ENCODE results near the gene TAF4.

TAF4 gene

DNA sequence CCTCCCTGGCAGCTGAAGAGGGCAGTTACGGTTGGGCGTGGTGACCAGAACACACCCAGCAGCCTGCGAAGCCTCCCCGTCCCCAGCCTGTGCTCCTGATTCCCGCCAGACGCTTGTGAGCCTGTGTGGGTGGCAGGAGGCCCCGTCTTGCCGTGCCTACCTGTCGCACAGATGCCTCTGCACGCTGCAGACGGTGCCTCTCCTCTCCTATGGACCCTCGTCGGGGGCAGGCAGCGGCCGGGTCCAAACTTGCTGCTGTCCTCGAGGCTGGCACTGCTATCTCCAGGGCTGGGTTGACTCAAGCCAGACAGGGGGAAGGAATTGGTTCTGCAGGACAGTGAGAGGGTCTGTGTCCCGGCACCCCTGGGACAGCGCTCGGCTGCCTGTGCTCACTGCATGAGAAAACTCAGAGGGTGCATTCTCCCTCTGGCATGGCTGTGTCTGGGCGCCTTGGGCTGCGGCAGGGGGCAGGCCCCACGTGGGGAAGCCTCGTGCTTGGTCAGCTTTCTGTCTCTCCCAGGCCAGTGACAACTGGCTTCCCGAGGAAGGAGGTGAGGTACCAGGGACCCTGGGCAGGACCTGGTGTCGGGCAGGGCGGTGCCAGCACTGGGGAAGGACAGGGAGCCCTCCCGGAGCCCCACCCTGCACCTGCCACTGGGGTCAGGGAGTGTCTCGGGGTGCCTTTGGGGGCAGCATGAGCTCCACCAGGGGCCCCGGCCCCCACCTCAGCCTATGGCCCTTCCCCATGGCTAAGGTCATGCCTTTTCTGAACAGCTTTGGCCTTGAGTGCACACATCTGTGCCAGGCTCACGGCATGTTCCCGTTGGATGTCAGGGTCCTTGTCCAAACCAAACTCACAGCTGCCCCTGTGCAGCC, 127.5 kb downstream of the TAF4 start:
- H3K9me3 ChIP-seq (ENCODE audit: control insufficient read depth, low read length) = no peaks in the 10 kb centered on the region
- 89 to 90% methylated on average over 31 of the region's 31 CpGs for WGBS, 2 experiments
- no peak overlapping the region for H3K4me3 ChIP-seq (ENCODE audit: insufficient read depth, low read depth, low read length)

DNA sequence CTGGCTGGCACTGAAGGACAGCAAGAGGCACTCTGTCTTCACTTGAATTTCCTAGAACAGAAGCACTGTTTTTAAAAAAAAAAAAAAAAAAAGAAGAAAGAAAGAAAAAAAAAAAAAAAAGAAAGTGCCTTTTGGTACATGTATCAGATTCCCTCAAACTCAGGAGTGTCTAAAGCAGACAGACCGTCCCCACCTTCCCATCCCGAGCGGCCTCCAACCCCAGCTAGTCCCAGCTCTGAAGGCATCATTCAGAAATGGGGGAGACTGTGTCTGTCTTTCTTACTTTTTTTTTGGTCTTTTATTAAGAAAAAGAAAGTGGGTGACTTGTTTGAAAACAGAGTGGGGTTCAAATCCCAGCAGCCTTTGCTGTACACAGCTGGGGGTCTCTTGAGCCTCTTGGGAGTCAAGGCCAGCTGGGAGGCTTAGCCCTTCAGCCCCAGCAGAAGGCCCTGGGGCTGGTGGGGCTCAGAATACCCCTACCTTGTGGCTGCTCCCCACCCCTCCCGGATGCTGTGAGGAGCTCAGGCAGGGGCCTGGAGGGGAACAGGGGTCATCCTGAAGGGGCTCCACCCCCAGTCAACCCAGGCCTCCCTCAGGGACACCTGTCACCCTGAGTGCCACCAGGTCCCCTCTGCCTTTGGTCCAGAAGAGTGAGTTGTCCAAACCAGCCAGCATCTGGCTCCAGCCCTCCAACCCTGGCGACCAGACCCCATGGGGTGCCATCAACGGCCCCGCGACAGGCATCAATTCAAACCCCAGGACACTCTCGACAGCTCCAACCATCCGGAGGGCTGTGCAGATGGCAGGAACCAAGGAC, 128.3 kb downstream of the TAF4 start:
- H3K36me3 ChIP-seq (ENCODE audit: control insufficient read depth, insufficient read depth, low read length) = no peaks in the 10 kb centered on the region
- no peak overlapping the region for H3K27ac ChIP-seq (ENCODE audit: insufficient read depth, low read depth, low read length, poor library complexity, severe bottlenecking)
- H3K9me3 ChIP-seq (ENCODE audit: control insufficient read depth, low read length) = no peaks in the 10 kb centered on the region
- no peak overlapping the region for H3K4me3 ChIP-seq (ENCODE audit: insufficient read depth, low read depth, low read length)
- no peaks in the 10 kb centered on the region for H3K27me3 ChIP-seq (ENCODE audit: control insufficient read depth, insufficient read depth, low read length, poor library complexity, severe bottlenecking)
- H3K4me1 ChIP-seq (ENCODE audit: control insufficient read depth, insufficient read depth, low read length) = peaks cover 6% of the 10 kb centered on the region
- 83 to 84% methylated on average over 10 of the region's 10 CpGs for whole genome bisulfite sequencing, 2 experiments

More for the DNA sequence above, 127.5 kb downstream of the TAF4 start:
- Histone ChIP-seq H3K27ac (ENCODE audit: insufficient read depth, low read depth, low read length, poor library complexity, severe bottlenecking) (no peak overlapping the region), H3K27me3 (ENCODE audit: control insufficient read depth, insufficient read depth, low read length, poor library complexity, severe bottlenecking) (no peaks in the 10 kb centered on the region), H3K36me3 (ENCODE audit: control insufficient read depth, insufficient read depth, low read length) (no peaks in the 10 kb centered on the region), H3K4me1 (ENCODE audit: control insufficient read depth, insufficient read depth, low read length) (peaks cover 6% of the 10 kb centered on the region)

DNA sequence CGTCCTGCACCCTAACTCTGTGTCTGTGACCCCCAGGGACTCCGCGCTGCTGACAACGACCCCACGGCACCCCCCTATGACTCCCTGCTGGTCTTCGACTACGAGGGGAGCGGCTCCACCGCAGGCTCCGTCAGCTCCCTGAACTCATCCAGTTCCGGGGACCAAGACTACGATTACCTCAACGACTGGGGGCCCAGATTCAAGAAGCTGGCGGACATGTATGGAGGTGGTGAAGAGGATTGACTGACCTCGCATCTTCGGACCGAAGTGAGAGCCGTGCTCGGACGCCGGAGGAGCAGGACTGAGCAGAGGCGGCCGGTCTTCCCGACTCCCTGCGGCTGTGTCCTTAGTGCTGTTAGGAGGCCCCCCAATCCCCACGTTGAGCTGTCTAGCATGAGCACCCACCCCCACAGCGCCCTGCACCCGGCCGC, 129.0 kb downstream of the TAF4 start:
- Histone ChIP-seq H3K27me3 (ENCODE audit: control insufficient read depth, insufficient read depth, low read length, poor library complexity, severe bottlenecking) (no peaks in the 10 kb centered on the region), H3K4me3 (ENCODE audit: insufficient read depth, low read depth, low read length) (no peak overlapping the region), H3K36me3 (ENCODE audit: control insufficient read depth, insufficient read depth, low read length) (no peaks in the 10 kb centered on the region), H3K9me3 (ENCODE audit: control insufficient read depth, low read length) (no peaks in the 10 kb centered on the region), H3K4me1 (ENCODE audit: control insufficient read depth, insufficient read depth, low read length) (peaks cover 6% of the 10 kb centered on the region), H3K27ac (ENCODE audit: insufficient read depth, low read depth, low read length, poor library complexity, severe bottlenecking) (no peak overlapping the region)
- WGBS, 2 experiments = 91 to 92% methylated on average over 29 of the region's 29 CpGs

DNA sequence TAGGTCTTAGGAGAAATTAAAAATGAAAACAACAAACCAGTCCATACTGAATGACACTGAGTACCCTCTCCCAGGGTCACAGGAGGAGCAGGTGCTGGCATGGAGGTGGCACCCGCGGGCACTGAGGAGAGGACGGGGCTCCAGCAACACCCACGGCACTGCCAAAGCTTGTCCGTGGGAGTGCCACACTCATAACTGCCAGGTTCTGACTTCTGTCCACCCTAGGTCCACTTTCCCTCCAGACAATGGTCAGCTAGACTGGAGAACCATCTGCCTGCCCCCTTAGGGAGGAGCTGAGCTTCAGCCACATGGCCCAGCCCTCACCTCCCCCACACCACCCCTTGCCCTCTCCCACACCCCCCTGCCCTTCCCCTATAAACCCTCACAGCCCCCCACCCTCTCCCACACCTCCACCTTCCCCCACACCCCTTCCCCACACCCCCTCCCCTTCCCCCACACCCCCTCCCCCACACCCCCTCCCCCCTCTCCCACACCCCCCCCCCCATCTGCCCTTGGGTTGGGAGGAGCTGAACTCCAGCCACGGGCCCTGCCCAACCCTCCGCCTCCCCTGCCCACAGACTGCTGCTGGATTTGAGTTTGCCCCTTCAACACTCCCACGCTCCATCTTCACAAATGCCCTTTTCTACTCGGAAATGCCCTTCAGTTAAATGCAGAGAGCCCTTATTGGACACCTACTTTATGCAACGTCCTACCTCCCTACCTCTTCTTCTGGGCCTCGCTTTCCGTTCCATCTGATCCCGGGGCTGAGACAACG, 129.6 kb downstream of the TAF4 start:
- H3K27me3 ChIP-seq (ENCODE audit: control insufficient read depth, insufficient read depth, low read length, poor library complexity, severe bottlenecking) = no peaks in the 10 kb centered on the region
- H3K4me3 ChIP-seq (ENCODE audit: insufficient read depth, low read depth, low read length) = no peak overlapping the region
- peaks cover 6% of the 10 kb centered on the region for H3K4me1 ChIP-seq (ENCODE audit: control insufficient read depth, insufficient read depth, low read length)
- H3K36me3 ChIP-seq (ENCODE audit: control insufficient read depth, insufficient read depth, low read length) = no peaks in the 10 kb centered on the region
- WGBS, 2 experiments = 92 to 93% methylated on average over 14 of the region's 14 CpGs
- no peaks in the 10 kb centered on the region for H3K9me3 ChIP-seq (ENCODE audit: control insufficient read depth, low read length)
- H3K27ac ChIP-seq (ENCODE audit: insufficient read depth, low read depth, low read length, poor library complexity, severe bottlenecking) = no peak overlapping the region

DNA sequence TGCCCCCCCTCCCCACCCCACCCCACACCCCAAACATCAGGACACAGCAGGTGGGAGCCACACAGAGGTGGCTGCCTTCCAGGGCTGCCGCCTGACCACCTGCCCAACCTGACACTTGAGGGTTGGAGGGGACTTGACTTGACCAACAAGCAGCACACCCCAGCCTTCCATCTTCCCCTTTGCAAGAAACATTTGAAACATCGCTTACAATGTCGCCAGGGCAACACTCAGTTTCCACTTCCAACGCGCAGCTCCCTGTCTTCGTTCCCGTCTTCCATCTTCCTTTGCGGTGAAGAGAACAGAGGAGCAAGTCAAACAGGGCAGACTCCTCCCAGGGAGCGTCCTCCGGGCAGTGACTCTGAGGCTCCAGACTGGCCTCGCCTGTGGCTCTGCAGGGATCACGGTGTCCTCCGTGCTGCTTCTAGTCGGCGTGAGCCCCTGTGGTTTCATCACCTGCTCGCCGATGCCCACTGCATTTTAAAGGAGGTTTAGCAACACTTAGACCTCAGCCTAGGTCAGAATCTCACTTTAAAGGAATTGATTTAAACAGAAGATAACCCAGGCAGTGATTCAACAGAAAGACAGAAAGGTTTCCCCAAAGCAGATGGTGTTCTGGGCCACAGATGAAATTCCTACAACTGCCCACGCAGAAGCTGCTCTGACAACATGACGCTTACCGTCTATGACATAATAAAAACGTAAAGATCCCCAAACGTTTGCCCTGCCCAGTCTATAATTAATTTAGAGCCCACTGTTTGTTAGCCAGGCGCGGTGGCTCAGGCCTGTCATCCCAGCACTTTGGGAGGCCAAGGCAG, 130.8 kb downstream of the TAF4 start:
- no peaks in the 10 kb centered on the region for H3K9me3 ChIP-seq (ENCODE audit: control insufficient read depth, low read length)
- H3K4me3 ChIP-seq (ENCODE audit: insufficient read depth, low read depth, low read length) = no peak overlapping the region
- no peak overlapping the region for H3K27ac ChIP-seq (ENCODE audit: insufficient read depth, low read depth, low read length, poor library complexity, severe bottlenecking)
- H3K4me1 ChIP-seq (ENCODE audit: control insufficient read depth, insufficient read depth, low read length) = peaks cover 6% of the 10 kb centered on the region
- H3K27me3 ChIP-seq (ENCODE audit: control insufficient read depth, insufficient read depth, low read length, poor library complexity, severe bottlenecking) = no peaks in the 10 kb centered on the region
- H3K36me3 ChIP-seq (ENCODE audit: control insufficient read depth, insufficient read depth, low read length) = no peaks in the 10 kb centered on the region
- WGBS, 2 experiments = 80% methylated on average over 24 of the region's 24 CpGs

DNA sequence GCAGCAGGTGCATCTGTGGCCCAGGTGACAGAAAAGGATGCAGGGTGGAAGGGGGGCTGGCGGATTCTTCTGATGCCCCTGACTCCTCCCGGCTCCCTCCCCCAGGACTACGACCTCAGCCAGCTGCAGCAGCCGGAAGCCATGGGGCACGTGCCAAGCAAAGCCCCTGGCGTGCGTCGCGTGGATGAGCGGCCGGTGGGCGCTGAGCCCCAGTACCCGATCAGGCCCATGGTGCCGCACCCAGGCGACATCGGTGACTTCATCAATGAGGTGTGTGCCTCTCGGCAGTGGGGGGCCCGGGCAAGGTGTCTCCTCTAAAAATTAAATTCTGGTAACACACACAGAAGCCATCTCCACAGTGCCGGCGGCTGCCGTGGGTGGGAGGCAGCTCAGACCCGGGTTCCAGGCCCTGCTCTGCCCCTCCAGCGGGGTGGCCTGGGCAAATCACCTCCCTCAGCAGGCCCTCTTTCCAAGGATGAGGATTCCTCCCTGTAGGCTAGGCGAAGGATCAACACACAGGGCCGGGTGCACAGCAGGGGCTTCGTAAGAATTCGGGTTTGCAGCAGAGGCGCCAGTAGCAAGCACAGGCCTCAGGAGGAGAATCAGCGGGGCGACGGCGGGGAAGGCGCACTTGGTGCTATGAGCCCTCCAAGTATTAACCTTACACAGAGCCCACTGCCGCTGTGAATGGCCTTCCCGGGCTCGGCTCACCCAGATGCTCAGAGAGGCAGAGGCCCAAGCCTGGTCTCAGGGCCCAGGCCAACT, 131.5 kb downstream of the TAF4 start:
- no peaks in the 10 kb centered on the region for H3K9me3 ChIP-seq (ENCODE audit: control insufficient read depth, low read length)
- peaks cover 6% of the 10 kb centered on the region for H3K4me1 ChIP-seq (ENCODE audit: control insufficient read depth, insufficient read depth, low read length)
- no peaks in the 10 kb centered on the region for H3K36me3 ChIP-seq (ENCODE audit: control insufficient read depth, insufficient read depth, low read length)
- WGBS, 2 experiments = 73 to 77% methylated on average over 36 of the region's 36 CpGs
- no peak overlapping the region for H3K4me3 ChIP-seq (ENCODE audit: insufficient read depth, low read depth, low read length)
- no peak overlapping the region for H3K27ac ChIP-seq (ENCODE audit: insufficient read depth, low read depth, low read length, poor library complexity, severe bottlenecking)
- no peaks in the 10 kb centered on the region for H3K27me3 ChIP-seq (ENCODE audit: control insufficient read depth, insufficient read depth, low read length, poor library complexity, severe bottlenecking)

DNA sequence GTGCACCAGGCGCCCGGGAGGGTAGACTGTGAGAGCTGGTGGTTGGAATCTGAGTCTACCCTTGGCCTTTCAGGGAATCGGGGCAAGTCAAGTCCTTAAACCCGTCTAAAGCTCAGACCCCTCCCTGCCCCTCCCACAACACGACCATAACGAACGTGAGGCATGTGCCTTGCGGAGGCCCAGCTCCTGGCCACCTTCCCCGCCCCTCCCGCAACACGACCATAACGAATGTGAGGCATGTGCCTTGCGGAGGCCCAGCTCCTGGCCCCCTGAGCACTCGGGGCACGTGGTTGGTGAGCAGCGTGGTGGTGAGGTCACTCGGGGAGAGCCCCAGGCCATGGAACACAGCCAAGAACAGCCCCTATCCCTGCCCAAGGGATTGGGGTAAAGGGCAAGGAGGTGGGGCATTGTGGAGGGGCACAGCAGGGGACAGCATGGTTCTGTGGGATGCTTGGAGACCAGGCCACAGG, 132.2 kb downstream of the TAF4 start:
- Histone ChIP-seq H3K4me3 (ENCODE audit: insufficient read depth, low read depth, low read length) (no peak overlapping the region), H3K9me3 (ENCODE audit: control insufficient read depth, low read length) (no peaks in the 10 kb centered on the region), H3K4me1 (ENCODE audit: control insufficient read depth, insufficient read depth, low read length) (peaks cover 6% of the 10 kb centered on the region), H3K36me3 (ENCODE audit: control insufficient read depth, insufficient read depth, low read length) (no peaks in the 10 kb centered on the region), H3K27me3 (ENCODE audit: control insufficient read depth, insufficient read depth, low read length, poor library complexity, severe bottlenecking) (no peaks in the 10 kb centered on the region), H3K27ac (ENCODE audit: insufficient read depth, low read depth, low read length, poor library complexity, severe bottlenecking) (no peak overlapping the region)
- WGBS, 2 experiments = 82 to 83% methylated on average over 17 of the region's 17 CpGs

DNA sequence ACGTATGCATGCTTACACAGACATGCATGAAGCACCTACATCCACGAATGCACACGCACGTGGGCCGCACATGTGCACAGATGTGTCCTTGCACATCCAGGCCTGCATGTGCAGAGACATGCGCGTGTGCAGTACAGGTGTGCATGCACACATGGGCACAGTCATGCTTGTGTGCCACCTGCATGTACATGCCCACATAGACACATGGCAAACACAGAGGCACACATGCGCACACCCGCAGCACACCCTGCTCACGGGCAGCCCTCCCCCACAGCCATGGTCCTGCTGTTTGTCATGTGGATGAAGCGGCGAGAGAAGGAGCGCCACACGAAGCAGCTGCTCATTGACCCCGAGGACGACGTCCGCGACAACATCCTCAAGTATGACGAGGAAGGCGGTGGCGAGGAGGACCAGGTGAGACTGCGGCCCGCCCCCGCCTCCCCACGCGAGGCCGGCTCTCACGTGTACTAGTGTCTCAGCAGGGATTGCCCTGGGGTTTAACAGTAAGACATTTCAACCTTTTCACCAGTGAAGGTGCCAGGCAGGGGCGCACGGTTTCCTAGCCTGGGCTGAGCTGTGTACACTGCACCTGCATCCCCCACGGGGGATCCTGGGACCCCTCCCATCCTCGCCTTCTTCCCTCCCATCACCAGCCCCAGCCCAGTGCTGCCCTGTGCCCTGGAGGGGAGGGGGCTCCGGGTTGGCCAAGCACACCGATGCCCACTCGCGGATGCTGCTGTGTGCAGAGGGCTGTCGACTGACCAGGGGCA, 132.8 kb downstream of the TAF4 start:
- Histone ChIP-seq H3K9me3 (ENCODE audit: control insufficient read depth, low read length) (no peaks in the 10 kb centered on the region), H3K4me3 (ENCODE audit: insufficient read depth, low read depth, low read length) (no peak overlapping the region), H3K27me3 (ENCODE audit: control insufficient read depth, insufficient read depth, low read length, poor library complexity, severe bottlenecking) (no peaks in the 10 kb centered on the region), H3K36me3 (ENCODE audit: control insufficient read depth, insufficient read depth, low read length) (no peaks in the 10 kb centered on the region), H3K4me1 (ENCODE audit: control insufficient read depth, insufficient read depth, low read length) (peaks cover 6% of the 10 kb centered on the region), H3K27ac (ENCODE audit: insufficient read depth, low read depth, low read length, poor library complexity, severe bottlenecking) (no peak overlapping the region)
- WGBS, 2 experiments = 93 to 95% methylated on average over 38 of the region's 38 CpGs
